Upper lobe of left lung (tissue), 4 donors: Measurements from ENCODE around the gene ANKRD28.

Experiments
- CTCF ChIP-seq, 6 experiments: fragments of 450-650 bp in 4 of 6; fragments of 200-600 bp in 2 of 6; sonication (generic) in 2 of 6; IDR thresholded peaks; one replicate each; pipeline ENCODE4 v1.5.1; 2016 to 2019; ENCODE audit warnings: antibody characterized with exemption in 6 of 6
- EP300 ChIP-seq, 4 donors: sonication (generic); formaldehyde crosslinking; IDR thresholded peaks; one replicate each; pipeline ENCODE4 v1.5.1; 2017; ENCODE audit warnings: antibody characterized with exemption in 4 of 4, control low read depth in 2 of 4
- POLR2A ChIP-seq, 4 donors: fragments of 450-650 bp; IDR thresholded peaks; one replicate each; pipeline ENCODE4 v1.5.1; 2016 to 2017; ENCODE audit warnings: antibody characterized with exemption in 4 of 4, mild to moderate bottlenecking in 2 of 4
- POLR2AphosphoS5 ChIP-seq, 2 donors: sonication (generic); formaldehyde crosslinking; IDR thresholded peaks; one replicate each; pipeline ENCODE4 v1.5.1; 2017; ENCODE audit warnings: antibody characterized with exemption in 2 of 2

DNA sequence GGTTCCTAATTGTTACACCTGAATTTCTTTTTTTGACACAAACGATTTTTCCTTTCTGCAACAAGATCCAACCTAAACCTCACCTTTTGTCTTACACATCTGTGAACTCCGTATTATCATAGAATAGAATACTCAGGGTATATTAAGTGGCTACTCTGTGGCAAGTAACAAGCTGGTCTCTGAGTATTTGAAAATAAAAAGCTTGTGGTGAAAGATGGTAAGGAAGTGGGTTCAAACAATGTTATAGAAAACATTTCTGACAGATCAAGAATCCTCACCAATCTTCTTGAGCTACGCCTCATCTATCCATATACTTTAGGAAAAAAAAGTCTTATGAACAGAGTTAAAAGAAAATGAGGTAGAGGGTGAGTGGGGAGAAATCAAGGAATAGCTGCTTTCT is 3.5 kb upstream of the ANKRD28 start:
- TF ChIP-seq CTCF (IDR thresholded peaks at IDR 0.05): no peak
- no peak for TF ChIP-seq POLR2A (IDR thresholded peaks at IDR 0.05)
- no peak for TF ChIP-seq EP300 (IDR thresholded peaks at IDR 0.05)
- no peak for TF ChIP-seq POLR2AphosphoS5 (IDR thresholded peaks at IDR 0.05)
